Measurements from ENCODE around the gene ZNF69. TPM values are rescaled to one million over a fixed set of nuclear protein-coding genes. Genes with fewer than 3 reads are reported as not detected.
A peak's percentile ranks its signal among the peaks of the same experiment; 100 is the strongest.
"Not testable (repeated sequence)": the region's sequence is repeated elsewhere in the genome, so short reads cannot be mapped to it uniquely, and the experiment has no call there.

ZNF69 gene
- total and polyA plus RNA-seq, 2 of the 13 experiments (the other 11 are each of a cell fraction or from before 2014, with no cell fraction given): 9.6 to 21.0 TPM

DNA sequence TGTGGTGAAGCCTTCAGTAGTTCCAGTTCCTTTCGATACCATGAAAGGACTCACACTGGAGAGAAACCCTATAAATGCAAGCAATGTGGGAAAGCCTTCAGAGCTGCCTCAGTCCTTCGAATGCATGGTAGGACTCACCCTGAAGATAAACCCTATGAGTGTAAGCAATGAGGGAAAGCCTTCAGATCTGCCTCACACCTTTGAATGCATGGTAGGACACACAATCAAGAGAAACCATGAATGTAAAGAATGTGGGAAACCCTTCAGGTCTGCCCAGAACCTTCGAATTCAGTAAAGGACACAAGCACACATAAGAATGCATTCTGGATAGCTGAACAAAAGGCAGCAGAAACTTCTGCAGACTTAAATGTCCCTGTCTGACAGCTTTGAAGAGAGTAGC, 18.3 kb downstream of the ZNF69 start:
- H3K4me3 ChIP-seq (replicated peaks in 1 of 3; ENCODE audit: insufficient read depth in 1 of 3, low read depth in 2 of 3, low read length in 3 of 3): no peak overlapping the region
- H3K36me3 ChIP-seq (replicated peaks in 1 of 2; ENCODE audit: control insufficient read depth in 1 of 2, insufficient read depth in 2 of 2, low read length in 2 of 2): peaks cover 15 to 49% of the 10 kb centered on the region in 2 experiments
- intact Hi-C loops (cut with micrococcal nuclease; ENCODE audit: unreplicated experiment) (no loop called here), in situ Hi-C loops (cut with HindIII; ENCODE audit: extremely low pct_ligation_motif_present, low pct_unique_long_range_greater_than_20kb) (no loop called here)
- H3K9me3 ChIP-seq (ENCODE audit: low read length): peaks cover 47% of the 10 kb centered on the region
- no peak overlapping the region for H3K27ac ChIP-seq (ENCODE audit: extremely low read length, insufficient read depth, low read length)
- ChIA-PET POLR2A (no interaction called here), CTCF (ENCODE audit: low intra/inter-chr PET ratio, low total read pairs) (no interaction called here)
- no peak for DNase-seq (ENCODE audit: low spot score)
- no peaks in the 10 kb centered on the region for H3K4me1 ChIP-seq (ENCODE audit: insufficient read depth, low read length)
- no peak overlapping the region for H3K9ac ChIP-seq (ENCODE audit: insufficient read depth, low read depth, low read length)
- no peaks in the 10 kb centered on the region for H4K20me1 ChIP-seq (ENCODE audit: insufficient read depth, low read length)
- H2AFZ ChIP-seq (ENCODE audit: low read length): no peak overlapping the region
- no peaks in the 10 kb centered on the region for H3K27me3 ChIP-seq (ENCODE audit: control insufficient read depth in 1 of 2, insufficient read depth in 2 of 2, low read length in 2 of 2)
- no peak for FAIRE-seq
- BruUV-seq (replicated peaks): no TSS peak
- TF ChIP-seq ZNF75D (CRISPR knock-in tag; IDR thresholded peaks at IDR 0.05; ENCODE audit: borderline replicate concordance) (peak; percentile 92; the same call in 1 of the 2 replicates), NR2F6 (IDR thresholded peaks at IDR 0.05) (no peak), NR2F6 (CRISPR knock-in tag; IDR thresholded peaks at IDR 0.05) (no peak)
- ATAC-seq: no peak
- WGBS (ENCODE audit: low lambda C conversion rate): 95% methylated on average over 3 of the region's 3 CpGs
- H3K79me2 ChIP-seq (ENCODE audit: insufficient read depth, low read length): peaks cover 9% of the 10 kb centered on the region
- no peak overlapping the region for H3K4me2 ChIP-seq (ENCODE audit: low read depth, low read length)

DNA sequence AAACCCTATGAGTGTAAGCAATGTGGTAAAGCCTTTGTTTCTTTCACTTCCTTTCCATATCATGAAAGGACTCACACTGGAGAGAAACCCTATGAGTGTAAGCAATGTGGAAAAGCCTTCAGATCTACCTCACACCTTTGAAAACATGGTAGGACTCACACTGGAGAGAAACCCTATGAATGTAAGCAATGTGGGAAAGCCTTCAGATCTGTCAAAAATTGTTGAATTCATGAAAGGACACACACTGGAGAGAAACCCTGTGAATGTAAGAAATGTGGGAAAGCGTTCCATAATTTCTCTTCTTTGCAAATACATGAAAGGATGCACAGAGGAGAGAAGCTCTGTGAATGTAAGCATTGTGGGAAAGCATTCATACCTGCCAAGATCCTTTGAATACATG, 24.4 kb downstream of the ZNF69 start:
- H3K9ac ChIP-seq (ENCODE audit: insufficient read depth, low read depth, low read length); H3K27me3 ChIP-seq (ENCODE audit: control insufficient read depth in 1 of 2, insufficient read depth in 2 of 2, low read length in 2 of 2); in situ Hi-C loops (cut with HindIII; ENCODE audit: extremely low pct_ligation_motif_present, low pct_unique_long_range_greater_than_20kb); H3K27ac ChIP-seq (ENCODE audit: extremely low read length, insufficient read depth, low read length); H3K36me3 ChIP-seq (replicated peaks in 1 of 2; ENCODE audit: control insufficient read depth in 1 of 2, insufficient read depth in 2 of 2, low read length in 2 of 2); BruUV-seq (replicated peaks); H2AFZ ChIP-seq (ENCODE audit: low read length); H3K79me2 ChIP-seq (ENCODE audit: insufficient read depth, low read length); POLR2A ChIA-PET; H3K4me2 ChIP-seq (ENCODE audit: low read depth, low read length); CTCF ChIA-PET (ENCODE audit: low intra/inter-chr PET ratio, low total read pairs); H3K4me3 ChIP-seq (replicated peaks in 1 of 3; ENCODE audit: insufficient read depth in 1 of 3, low read depth in 2 of 3, low read length in 3 of 3); H3K4me1 ChIP-seq (ENCODE audit: insufficient read depth, low read length); intact Hi-C loops (cut with micrococcal nuclease; ENCODE audit: unreplicated experiment); ATAC-seq; H4K20me1 ChIP-seq (ENCODE audit: insufficient read depth, low read length); DNase-seq (ENCODE audit: low spot score): not testable (repeated sequence)
- FAIRE-seq: peak; percentile 28
- H3K9me3 ChIP-seq (ENCODE audit: low read length): peaks cover 23% of the 10 kb centered on the region
- 89% methylated on average over 1 of the region's 1 CpG for WGBS (ENCODE audit: low lambda C conversion rate)

DNA sequence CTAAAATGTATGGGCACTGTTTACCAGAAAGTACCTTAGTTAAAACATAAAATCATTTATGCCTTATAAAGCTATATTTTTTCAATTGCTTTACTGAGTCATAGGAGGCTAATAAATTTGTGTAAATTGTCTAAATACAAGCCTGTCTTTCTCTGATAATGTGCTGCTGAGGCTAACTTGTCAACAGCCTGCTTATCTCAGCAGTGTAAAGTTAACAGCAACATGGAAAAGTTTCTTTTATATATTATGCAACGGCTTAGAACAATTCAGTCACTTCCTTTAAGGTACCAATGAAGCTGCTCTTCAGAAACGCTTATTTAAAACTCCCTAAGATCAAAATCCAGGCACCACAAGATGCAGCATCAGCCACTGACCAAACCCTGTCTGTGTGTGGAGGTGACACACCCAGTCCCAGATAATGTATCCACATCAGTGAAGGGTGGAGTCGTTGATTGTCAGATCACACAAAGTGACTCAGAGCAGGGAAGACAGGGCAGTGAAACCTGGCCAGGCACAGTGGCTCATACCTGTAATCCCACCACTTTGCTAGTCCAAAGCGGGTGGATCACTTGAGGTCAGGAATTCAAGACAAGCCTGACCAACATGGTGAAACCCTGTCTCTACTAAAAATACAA, 27.0 kb downstream of the ZNF69 start:
- H3K27me3 ChIP-seq (ENCODE audit: control insufficient read depth in 1 of 2, insufficient read depth in 2 of 2, low read length in 2 of 2); in situ Hi-C loops (cut with HindIII; ENCODE audit: extremely low pct_ligation_motif_present, low pct_unique_long_range_greater_than_20kb): not testable (repeated sequence)

More for the DNA sequence above, 27.0 kb downstream of the ZNF69 start:
- DNase-seq (ENCODE audit: low spot score); POLR2A ChIA-PET; BruUV-seq (replicated peaks); H2AFZ ChIP-seq (ENCODE audit: low read length); FAIRE-seq; H3K79me2 ChIP-seq (ENCODE audit: insufficient read depth, low read length); intact Hi-C loops (cut with micrococcal nuclease; ENCODE audit: unreplicated experiment); H3K27ac ChIP-seq (ENCODE audit: extremely low read length, insufficient read depth, low read length); H4K20me1 ChIP-seq (ENCODE audit: insufficient read depth, low read length); H3K4me2 ChIP-seq (ENCODE audit: low read depth, low read length); H3K4me1 ChIP-seq (ENCODE audit: insufficient read depth, low read length); H3K4me3 ChIP-seq (replicated peaks in 1 of 3; ENCODE audit: insufficient read depth in 1 of 3, low read depth in 2 of 3, low read length in 3 of 3); H3K36me3 ChIP-seq (replicated peaks in 1 of 2; ENCODE audit: control insufficient read depth in 1 of 2, insufficient read depth in 2 of 2, low read length in 2 of 2); H3K9ac ChIP-seq (ENCODE audit: insufficient read depth, low read depth, low read length); CTCF ChIA-PET (ENCODE audit: low intra/inter-chr PET ratio, low total read pairs): not testable (repeated sequence)
- peak; percentile 55; the same call in 2 of the 3 replicates for ATAC-seq
- H3K9me3 ChIP-seq (ENCODE audit: low read length): peaks cover 13% of the 10 kb centered on the region
- 73% methylated on average over 4 of the region's 4 CpGs for WGBS (ENCODE audit: low lambda C conversion rate)
